Measurements from ENCODE around the gene SSTR3. TPM values are rescaled to one million over a fixed set of nuclear protein-coding genes. Genes with fewer than 3 reads are reported as not detected.

The SSTR3 gene
- total and polyA plus RNA-seq, 10 of the 15 experiments (the other 5 are each of a cell fraction or from before 2014, with no cell fraction given): 0.03 to 4.5 (median 2.4) TPM

DNA sequence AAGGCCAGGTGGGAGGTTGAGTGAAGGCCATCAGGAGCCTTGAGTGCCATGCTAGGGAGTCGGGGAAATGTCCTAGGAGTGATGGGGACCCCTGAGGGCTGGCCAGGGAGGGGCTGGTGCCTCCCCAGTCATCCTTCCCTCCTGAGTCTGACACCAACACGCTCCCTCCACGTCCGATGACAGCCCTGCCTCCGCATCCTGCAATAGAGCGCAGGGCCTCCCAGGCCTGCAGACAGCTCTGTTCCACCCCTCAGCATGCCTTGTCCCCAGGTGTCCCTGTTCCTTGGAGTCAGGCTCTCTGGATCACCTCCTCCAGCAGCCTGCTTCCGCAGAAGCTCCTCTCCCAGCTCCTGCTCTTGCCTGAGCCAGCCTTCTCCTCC, 28.7 kb upstream of the SSTR3 start:
- intact Hi-C loops (cut with micrococcal nuclease; ENCODE audit: unreplicated experiment): loop anchor here (5.0 kb wide), 1 partner anchor 79 kb away; no protein-coding TSS in a partner anchor
- Histone ChIP-seq H3K27me3 (replicated peaks in 1 of 2; ENCODE audit: control insufficient read depth in 2 of 2, insufficient read depth in 2 of 2, low read length in 1 of 2) (no peaks in the 10 kb centered on the region), H3K4me3 (peak overlapping the region; percentile 91), H2AFZ (ENCODE audit: control insufficient read depth, low read depth, low read length) (no peak overlapping the region), H3K9ac (ENCODE audit: control insufficient read depth, insufficient read depth, low read length) (peak overlapping the region; percentile 98), H3K4me1 (ENCODE audit: control insufficient read depth, insufficient read depth, low read length) (peaks cover 71% of the 10 kb centered on the region), H3K9me3 (replicated peaks; ENCODE audit: control insufficient read depth, insufficient read depth, low read length) (no peaks in the 10 kb centered on the region), H4K20me1 (ENCODE audit: control insufficient read depth, insufficient read depth) (peaks cover 7% of the 10 kb centered on the region; the same call in 1 of the 2 replicates), H3K4me2 (ENCODE audit: control insufficient read depth, insufficient read depth) (peak overlapping the region; percentile 73), H3K27ac (ENCODE audit: control insufficient read depth, insufficient read depth) (peak overlapping the region; percentile 96), H3K36me3 (ENCODE audit: control insufficient read depth in 2 of 2, insufficient read depth in 2 of 2, low read length in 1 of 2) (peaks cover 29 to 39% of the 10 kb centered on the region in 2 experiments), H3K79me2 (ENCODE audit: control insufficient read depth, insufficient read depth, low read length) (peaks cover 79% of the 10 kb centered on the region)
- BruUV-seq (replicated peaks): TSS peak; percentile 19
- 89% methylated on average over 7 of the region's 7 CpGs for WGBS (ENCODE audit: insufficient coverage, insufficient replicate concordance, low lambda C conversion rate, missing lambda C conversion rate)
- ChIA-PET SMC1A (ENCODE audit: uncharacterized antibody, unreplicated experiment) (interaction anchor here (2.5 to 10.3 kb wide), 6 partner anchors 10 to 92 kb away, joined by 12 to 165 read pairs (median 98); partner anchors contain the start of gene IL2RB), POLR2A (interaction anchor here (1.0 to 12.5 kb wide), 5 partner anchors 10 to 41 kb away, joined by 4 to 246 read pairs (median 51); no protein-coding TSS in a partner anchor), CTCF (interaction anchor here (1.0 to 12.8 kb wide), 7 partner anchors 16 to 79 kb away, joined by 3 to 265 read pairs (median 11); no protein-coding TSS in a partner anchor), RAD21 (ENCODE audit: unreplicated experiment) (interaction anchor here (0.8 to 9.8 kb wide), 8 partner anchors 11 to 89 kb away, joined by 3 to 196 read pairs (median 92); partner anchors contain the start of gene CYTH4)
- in situ Hi-C loops (cut with MboI): no loop called here
- no peak for DNase-seq (ENCODE audit: low read depth, low spot score)
- FAIRE-seq: no peak
- no peak for ATAC-seq
- TF ChIP-seq STAT1 (conservative IDR thresholded peaks at IDR 0.05) (no peak), CHD1 (IDR thresholded peaks at IDR 0.05; ENCODE audit: low read depth, low read length) (no peak), FOXM1 (IDR thresholded peaks at IDR 0.05; ENCODE audit: low read depth, low read length) (no peak), ZNF24 (IDR thresholded peaks at IDR 0.05) (no peak), PML (IDR thresholded peaks at IDR 0.05; ENCODE audit: low read length) (no peak)
- TF ChIP-seq, protein P1, sequence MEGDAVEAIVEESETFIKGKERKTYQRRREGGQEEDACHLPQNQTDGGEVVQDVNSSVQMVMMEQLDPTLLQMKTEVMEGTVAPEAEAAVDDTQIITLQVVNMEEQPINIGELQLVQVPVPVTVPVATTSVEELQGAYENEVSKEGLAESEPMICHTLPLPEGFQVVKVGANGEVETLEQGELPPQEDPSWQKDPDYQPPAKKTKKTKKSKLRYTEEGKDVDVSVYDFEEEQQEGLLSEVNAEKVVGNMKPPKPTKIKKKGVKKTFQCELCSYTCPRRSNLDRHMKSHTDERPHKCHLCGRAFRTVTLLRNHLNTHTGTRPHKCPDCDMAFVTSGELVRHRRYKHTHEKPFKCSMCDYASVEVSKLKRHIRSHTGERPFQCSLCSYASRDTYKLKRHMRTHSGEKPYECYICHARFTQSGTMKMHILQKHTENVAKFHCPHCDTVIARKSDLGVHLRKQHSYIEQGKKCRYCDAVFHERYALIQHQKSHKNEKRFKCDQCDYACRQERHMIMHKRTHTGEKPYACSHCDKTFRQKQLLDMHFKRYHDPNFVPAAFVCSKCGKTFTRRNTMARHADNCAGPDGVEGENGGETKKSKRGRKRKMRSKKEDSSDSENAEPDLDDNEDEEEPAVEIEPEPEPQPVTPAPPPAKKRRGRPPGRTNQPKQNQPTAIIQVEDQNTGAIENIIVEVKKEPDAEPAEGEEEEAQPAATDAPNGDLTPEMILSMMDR (IDR thresholded peaks at IDR 0.05 in 2 of 3, conservative IDR thresholded peaks at IDR 0.05 in 1 of 3; ENCODE audit: control insufficient read depth in 2 of 3, extremely low read depth in 1 of 3, insufficient read depth in 1 of 3, low read depth in 3 of 3, low read length in 3 of 3): no peak

All from GM12878 (cell line).